Right cardiac atrium (tissue), 5 donors: Measurements from ENCODE around the gene IGSF21. TPM values are rescaled to one million over a fixed set of nuclear protein-coding genes. Genes with fewer than 3 reads are reported as not detected.

Source experiments
- ATAC-seq, 2 donors: fragments of 200-7000 bp; cut with Tn5 transposase; one replicate each; pipeline versions ENCODE4 v1.8.0 to v1.9.1; 2020; ENCODE audit warnings: moderate library complexity in 2 of 2, mild to moderate bottlenecking in 1 of 2
- DNase-seq, 3 donors: peaks; one replicate each; pipeline ENCODE4 v3.0.0-alpha.2; 2020
- H3K27ac ChIP-seq: one replicate; pipeline ENCODE4 v1.5.1; 2013; ENCODE audit warnings: mild to moderate bottlenecking, low read length, control low read depth, moderate library complexity
- H3K27me3 ChIP-seq: one replicate; pipeline ENCODE4 v1.6.1; 2013; ENCODE audit not compliant: control insufficient read depth, insufficient read depth
- H3K4me1 ChIP-seq: one replicate; pipeline ENCODE4 v1.6.1; 2013; ENCODE audit warnings: low read length; ENCODE audit not compliant: control insufficient read depth, insufficient read depth
- H3K4me3 ChIP-seq: one replicate; pipeline ENCODE4 v1.5.1; 2013; ENCODE audit warnings: low read length, control low read depth
- H3K9me3 ChIP-seq: one replicate; pipeline ENCODE4 v1.6.1; 2013; ENCODE audit warnings: low read length; ENCODE audit not compliant: control insufficient read depth
- WGBS: extraction: QIAGEN DNeasy Blood & Tissue Kit; methylation state at CpG from one replicate; pipeline ENCODE4 v1.1.7; 2013; 5-methylcytosine and 5-hydroxymethylcytosine counted together
- intact Hi-C, 4 donors: fragments of 100-400 bp; cut with DNase I; formaldehyde crosslinking; loops; one replicate each; pipeline versions ENCODE4 v1.11.0 to v1.14.0; 2022 to 2023
- polyA plus RNA-seq: library from polyadenylated mRNA; stranded (reverse); fragments of 200-250 nt; gene quantifications from one replicate; pipeline ENCODE4 v1.2.3, GENCODE V29; 2013
- total RNA-seq, 4 donors: library from RNA; stranded (reverse); fragmentation: NEBNext Ultra II Directional; extraction: Animal tissue kit (Norgen Biotek cat#: 25700); gene quantifications; one replicate each; pipeline ENCODE4 v1.2.1, GENCODE V29; 2021
- donor health status: healthy with polysubstance abuse.
- donor health status: DM: no; HTN: yes; CAD: no.
- donor health status: DM: no; HTN: no; CAD: no.
- donor health status: DM: no; HTN: yes; CAD: no; lungs with severe emphysema.
- donor health status: DM: yes; HTN: yes; CAD: no.

Gene IGSF21
- total and polyA plus RNA-seq, 5 donors: 0.52 to 3.1 (median 1.7) TPM

GRCh38 chr1:18289597-18289996 is 182.0 kb downstream of the IGSF21 start:
- Histone ChIP-seq H3K9me3 (no peaks in the 10 kb centered on the region), H3K27me3 (no peaks in the 10 kb centered on the region), H3K4me3 (no peak overlapping the region), H3K27ac (no peak overlapping the region), H3K4me1 (no peaks in the 10 kb centered on the region)
- 74% methylated on average over 2 of the region's 2 CpGs for WGBS
- ATAC-seq (no peak), DNase-seq (no peak)
- intact Hi-C loops: no loop called here

GRCh38 chr1:18290740-18291412 is 183.3 kb downstream of the IGSF21 start:
- ATAC-seq (peak in 1 of 2 donors; percentile 15), DNase-seq (no peak)
- Histone ChIP-seq H3K9me3 (no peaks in the 10 kb centered on the region), H3K4me1 (no peaks in the 10 kb centered on the region), H3K27me3 (no peaks in the 10 kb centered on the region), H3K27ac (no peak overlapping the region), H3K4me3 (no peak overlapping the region)
- intact Hi-C loops: loop anchor here in 1 of 4 donors (10.0 kb wide), 1 partner anchor 284 kb away; no protein-coding TSS in a partner anchor
- 54% methylated on average over 27 of the region's 27 CpGs for WGBS

- DNase-seq (no peak), ATAC-seq (no peak)
- Histone ChIP-seq H3K9me3 (no peaks in the 10 kb centered on the region), H3K4me3 (no peak overlapping the region), H3K27me3 (no peaks in the 10 kb centered on the region), H3K4me1 (no peaks in the 10 kb centered on the region), H3K27ac (no peak overlapping the region)
- WGBS: 84% methylated on average over 7 of the region's 7 CpGs
- intact Hi-C loops: loop anchor here in 1 of 4 donors (10.0 kb wide), 1 partner anchor 282 kb away; no protein-coding TSS in a partner anchor
Measured at GRCh38 chr1:18292531-18292930, 184.9 kb downstream of the IGSF21 start.

GRCh38 chr1:18293291-18293690 is 185.7 kb downstream of the IGSF21 start:
- intact Hi-C loops: loop anchor here in 1 of 4 donors (10.0 kb wide), 1 partner anchor 282 kb away; no protein-coding TSS in a partner anchor
- DNase-seq (no peak), ATAC-seq (no peak)
- no peaks in the 10 kb centered on the region for H3K4me1 ChIP-seq
- no peaks in the 10 kb centered on the region for H3K9me3 ChIP-seq
- 54% methylated on average over 6 of the region's 6 CpGs for WGBS
- H3K27ac ChIP-seq: no peak overlapping the region
- H3K27me3 ChIP-seq: no peaks in the 10 kb centered on the region
- no peak overlapping the region for H3K4me3 ChIP-seq

GRCh38 chr1:18294437-18295176 is 187.0 kb downstream of the IGSF21 start:
- no peaks in the 10 kb centered on the region for H3K4me1 ChIP-seq
- no peaks in the 10 kb centered on the region for H3K9me3 ChIP-seq
- H3K27ac ChIP-seq: no peak overlapping the region
- H3K4me3 ChIP-seq: no peak overlapping the region
- intact Hi-C loops: loop anchor here in 1 of 4 donors (10.0 kb wide), 1 partner anchor 280 kb away; no protein-coding TSS in a partner anchor
- 28% methylated on average over 16 of the region's 16 CpGs for WGBS
- ATAC-seq (no peak), DNase-seq (no peak)
- no peaks in the 10 kb centered on the region for H3K27me3 ChIP-seq

GRCh38 chr1:18297896-18298648 is 190.5 kb downstream of the IGSF21 start:
- H3K27me3 ChIP-seq: no peaks in the 10 kb centered on the region
- DNase-seq (no peak), ATAC-seq (no peak)
- no peak overlapping the region for H3K4me3 ChIP-seq
- no peaks in the 10 kb centered on the region for H3K4me1 ChIP-seq
- H3K9me3 ChIP-seq: no peaks in the 10 kb centered on the region
- WGBS: 27% methylated on average over 11 of the region's 11 CpGs
- H3K27ac ChIP-seq: no peak overlapping the region
- intact Hi-C loops: loop anchor here in 1 of 4 donors (10.0 kb wide), 1 partner anchor 277 kb away; no protein-coding TSS in a partner anchor

- intact Hi-C loops: loop anchor here in 1 of 4 donors (10.0 kb wide), 1 partner anchor 275 kb away; no protein-coding TSS in a partner anchor
- H3K4me3 ChIP-seq: no peak overlapping the region
Measured at GRCh38 chr1:18299441-18300338, 192.1 kb downstream of the IGSF21 start.

GRCh38 chr1:18300376-18300775 is 192.8 kb downstream of the IGSF21 start:
- intact Hi-C loops: no loop called here
- Histone ChIP-seq H3K9me3 (no peaks in the 10 kb centered on the region), H3K4me3 (no peak overlapping the region), H3K27ac (no peak overlapping the region), H3K27me3 (no peaks in the 10 kb centered on the region), H3K4me1 (no peaks in the 10 kb centered on the region)
- DNase-seq (no peak), ATAC-seq (no peak)
- WGBS: 78% methylated on average over 2 of the region's 2 CpGs

More at GRCh38 chr1:18299441-18300338, 192.1 kb downstream of the IGSF21 start:
- ATAC-seq: no peak
- DNase-seq: no peak
- Histone ChIP-seq H3K27ac (no peak overlapping the region), H3K27me3 (no peaks in the 10 kb centered on the region), H3K9me3 (no peaks in the 10 kb centered on the region), H3K4me1 (no peaks in the 10 kb centered on the region)
- WGBS: 67% methylated on average over 7 of the region's 7 CpGs

GRCh38 chr1:18302788-18303413 is 195.3 kb downstream of the IGSF21 start:
- DNase-seq: no peak
- Histone ChIP-seq H3K27me3 (no peaks in the 10 kb centered on the region), H3K9me3 (no peaks in the 10 kb centered on the region), H3K27ac (no peak overlapping the region), H3K4me1 (no peaks in the 10 kb centered on the region), H3K4me3 (no peak overlapping the region)
- intact Hi-C loops: no loop called here
- ATAC-seq: no peak
- 63% methylated on average over 7 of the region's 7 CpGs for WGBS
